HCT116 (cell line): Measurements from ENCODE around the gene MMP24. TPM values are rescaled to one million over a fixed set of nuclear protein-coding genes. Genes with fewer than 3 reads are reported as not detected.
"Not testable (repeated sequence)": the region's sequence is repeated elsewhere in the genome, so short reads cannot be mapped to it uniquely, and the experiment has no call there.

Source experiments
- ATAC-seq: fragments of 200-7000 bp; cut with Tn5 transposase; 2 replicates; pipeline ENCODE4 v1.9.1; 2020; ENCODE audit warnings: mild to moderate bottlenecking, moderate library complexity
- BruUV-seq: library from RNA; stranded (reverse); fragments of 400-500 nt; replicated peaks from 2 replicates; lab custom pipeline; 2021; lab: Mats Ljungman, UMichigan
- CTCF ChIA-PET: fragments of 300-600 bp; sonication (Branson Sonifier 250); formaldehyde crosslinking; loops from one replicate; lab custom pipeline; 2021; ENCODE audit warnings: antibody characterized with exemption; lab: Charles Lee
- POLR2A ChIA-PET: fragments of 300-600, 350-600 bp; sonication (Branson Sonifier 250); formaldehyde crosslinking; loops from one replicate; lab custom pipeline; 2021; ENCODE audit warnings: antibody characterized with exemption; lab: Charles Lee
- RAD21 ChIA-PET, 2 experiments: fragments of 300-600 bp; sonication (Branson Sonifier 250); formaldehyde crosslinking; loops; one replicate each; lab custom pipeline; 2023; ENCODE audit warnings: low total read pairs in 2 of 2; ENCODE audit not compliant: uncharacterized antibody in 2 of 2, unreplicated experiment in 2 of 2, low non-redundant PET in 1 of 2; lab: Charles Lee
- DNase-seq: peaks from one replicate; pipeline ENCODE4 v3.0.0-alpha.2; 2010; ENCODE audit warnings: low read depth, low spot score
- H2AFZ ChIP-seq: fragments of 200-600 bp; shearing (Covaris generic), sonication (generic); 2 replicates; pipeline ENCODE4 v1.6.1; 2017; ENCODE audit warnings: low read depth, mixed run types, mixed read lengths, antibody characterized with exemption, low read length; ENCODE audit not compliant: poor library complexity, severe bottlenecking
- H3K27ac ChIP-seq: 2 replicates; pipeline ENCODE4 v1.5.1; 2012; ENCODE audit warnings: low read depth, low read length
- H3K27me3 ChIP-seq: fragments of 200-600 bp; sonication (generic); 2 replicates; pipeline ENCODE4 v1.6.1; 2016; ENCODE audit warnings: mixed run types, low read length, mixed read lengths; ENCODE audit not compliant: insufficient read depth
- H3K36me3 ChIP-seq, 2 experiments: fragments of 200-500 bp in 1 of 2; fragments of 200-600 bp in 1 of 2; sonication (Bioruptor generic) in 1 of 2; sonication (generic) in 1 of 2; 2 replicates each; pipeline versions ENCODE4 v1.5.1 to v1.6.1; 2014 to 2016; ENCODE audit warnings: low read length in 2 of 2, inconsistent platforms in 1 of 2, mixed read lengths in 1 of 2, mixed run types in 1 of 2; ENCODE audit not compliant: insufficient read depth in 2 of 2, control insufficient read depth in 1 of 2
- H3K4me1 ChIP-seq, 2 experiments: fragments of 200-600 bp in 1 of 2; sonication (generic) in 1 of 2; 2 replicates each; pipeline versions ENCODE4 v1.5.1 to v1.6.1; 2012 to 2017; ENCODE audit warnings: low read length in 2 of 2, inconsistent platforms in 1 of 2, mild to moderate bottlenecking in 1 of 2, mixed read lengths in 1 of 2, mixed run types in 1 of 2, moderate library complexity in 1 of 2; ENCODE audit not compliant: insufficient read depth in 2 of 2, control insufficient read depth in 1 of 2
- H3K4me2 ChIP-seq: fragments of 200-600 bp; sonication (generic); 2 replicates; pipeline ENCODE4 v1.6.1; 2017; ENCODE audit warnings: mixed run types, low read length, mixed read lengths
- H3K4me3 ChIP-seq, 2 experiments: fragments of 200-600 bp in 1 of 2; sonication (generic) in 1 of 2; replicated peaks in 1 of 2; 2 replicates each; pipeline ENCODE4 v1.5.1; 2011 to 2016; ENCODE audit warnings: low read length in 2 of 2, control low read depth in 1 of 2, low read depth in 1 of 2, mild to moderate bottlenecking in 1 of 2, mixed read lengths in 1 of 2, mixed run types in 1 of 2
- H3K79me2 ChIP-seq: fragments of 200-600 bp; sonication (generic); 2 replicates; pipeline ENCODE4 v1.6.1; 2017; ENCODE audit warnings: mild to moderate bottlenecking, mixed run types, low read length, moderate library complexity, mixed read lengths; ENCODE audit not compliant: insufficient read depth
- H3K9ac ChIP-seq: fragments of 200-600 bp; sonication (generic); 2 replicates; pipeline ENCODE4 v1.6.1; 2016; ENCODE audit warnings: low read length, mixed read lengths
- H3K9me2 ChIP-seq: fragments of 200-600 bp; sonication (generic), shearing (Covaris generic); 2 replicates; pipeline ENCODE4 v1.6.1; 2017; ENCODE audit warnings: mixed run types, mild to moderate bottlenecking, moderate library complexity; ENCODE audit not compliant: insufficient read depth
- H3K9me3 ChIP-seq, 2 experiments: fragments of 200-500 bp in 1 of 2; fragments of 200-600 bp in 1 of 2; sonication (Bioruptor generic) in 1 of 2; sonication (generic) in 1 of 2; 2 replicates each; pipeline ENCODE4 v1.6.1; 2014 to 2017; ENCODE audit warnings: low read length in 2 of 2, mixed read lengths in 2 of 2, inconsistent platforms in 1 of 2, low read depth in 1 of 2, mild to moderate bottlenecking in 1 of 2, mixed run types in 1 of 2, moderate library complexity in 1 of 2; ENCODE audit not compliant: control insufficient read depth in 1 of 2, insufficient read depth in 1 of 2
- H4K20me1 ChIP-seq: fragments of 200-600 bp; sonication (generic), shearing (Covaris generic); 2 replicates; pipeline ENCODE4 v1.6.1; 2017; ENCODE audit warnings: mixed run types, mild to moderate bottlenecking, moderate library complexity; ENCODE audit not compliant: insufficient read depth
- CBX3 ChIP-seq: IDR thresholded peaks from 2 replicates; pipeline ENCODE4 v1.6.1; 2012; ENCODE audit warnings: low read depth
- CEBPB ChIP-seq: IDR thresholded peaks from 2 replicates; pipeline ENCODE4 v1.6.1; 2012; ENCODE audit warnings: low read depth
- CTCF ChIP-seq, 3 experiments: fragments of 200-600 bp in 1 of 3; sonication (generic) in 1 of 3; IDR thresholded peaks in 2 of 3; conservative IDR thresholded peaks in 1 of 3; 2 replicates each; pipeline ENCODE4 v1.5.1; 2012 to 2017; ENCODE audit warnings: low read depth in 2 of 3, low read length in 2 of 3, antibody characterized with exemption in 1 of 3, borderline replicate concordance in 1 of 3, control low read depth in 1 of 3, mild to moderate bottlenecking in 1 of 3, mixed read lengths in 1 of 3, mixed run types in 1 of 3, moderate library complexity in 1 of 3; ENCODE audit not compliant: insufficient read depth in 1 of 3
- ELF1 ChIP-seq: IDR thresholded peaks from 2 replicates; pipeline ENCODE4 v1.6.1; 2012; ENCODE audit warnings: low read depth, borderline replicate concordance
- MAX ChIP-seq: IDR thresholded peaks from 2 replicates; pipeline ENCODE4 v1.6.1; 2012
- RAD21 ChIP-seq: IDR thresholded peaks from 2 replicates; pipeline ENCODE4 v1.6.1; 2012; ENCODE audit warnings: low read depth, mild to moderate bottlenecking
- SP1 ChIP-seq: IDR thresholded peaks from 2 replicates; pipeline ENCODE4 v1.6.1; 2012; ENCODE audit warnings: low read depth
- SRF ChIP-seq: IDR thresholded peaks from 2 replicates; pipeline ENCODE4 v1.6.1; 2012; ENCODE audit warnings: low read depth
- YY1 ChIP-seq: IDR thresholded peaks from 2 replicates; pipeline ENCODE4 v1.6.1; 2011; ENCODE audit warnings: low read length, low read depth, moderate library complexity, mild to moderate bottlenecking; ENCODE audit not compliant: insufficient replicate concordance; ENCODE audit errors: extremely low read depth
- intact Hi-C: fragments of 100-400 bp; cut with micrococcal nuclease; formaldehyde crosslinking; loops from 2 replicates; pipeline ENCODE4 v1.10.0; 2022
- total RNA-seq: library from RNA; stranded (reverse); gene quantifications from one replicate; pipeline ENCODE4 v1.2.1, GENCODE V29; 2021; ENCODE audit not compliant: unreplicated experiment

The MMP24 gene
- total RNA-seq, 1 experiment from 2014 or later = not detected

- no peak for TF ChIP-seq CTCF (IDR thresholded peaks at IDR 0.05 in 2 of 3, conservative IDR thresholded peaks at IDR 0.05 in 1 of 3; ENCODE audit: borderline replicate concordance in 1 of 3, insufficient read depth in 1 of 3, low read depth in 2 of 3, low read length in 2 of 3)
These were observed 38.8 kb upstream of the MMP24 start (continued) for GRCh38 chr20:35187584-35188190.

GRCh38 chr20:35189223-35189622 is 37.3 kb upstream of the MMP24 start:
- ATAC-seq, DNase-seq, intact Hi-C loops, H3K4me1 ChIP-seq, H3K9me3 ChIP-seq, RAD21 ChIA-PET, BruUV-seq, H3K9ac ChIP-seq, CTCF ChIA-PET, H3K4me2 ChIP-seq, H3K36me3 ChIP-seq, H4K20me1 ChIP-seq, H3K4me3 ChIP-seq, H2AFZ ChIP-seq, H3K27ac ChIP-seq, H3K27me3 ChIP-seq, POLR2A ChIA-PET, H3K9me2 ChIP-seq, H3K79me2 ChIP-seq: not testable (repeated sequence)

GRCh38 chr20:35190556-35190955 is 35.9 kb upstream of the MMP24 start:
- CTCF ChIA-PET = no interaction called here
- Histone ChIP-seq H3K4me3 (no peak overlapping the region), H3K27ac (no peak overlapping the region), H2AFZ (no peak overlapping the region), H3K9ac (no peak overlapping the region), H4K20me1 (no peaks in the 10 kb centered on the region), H3K27me3 (no peaks in the 10 kb centered on the region), H3K4me2 (no peak overlapping the region)
- POLR2A ChIA-PET = no interaction called here
- BruUV-seq = no TSS peak
- ATAC-seq = no peak
- intact Hi-C loops = no loop called here
- no peak for DNase-seq
- TF ChIP-seq RAD21 (no peak), CBX3 (no peak), SRF (no peak), CEBPB (no peak), SP1 (no peak), MAX (no peak), ELF1 (no peak), YY1 (no peak)
- TF ChIP-seq, all 23 proteins: peak for 0
- Histone ChIP-seq H3K9me3 (no peaks in the 10 kb centered on the region), H3K9me2 (no peaks in the 10 kb centered on the region), H3K36me3 (no peaks in the 10 kb centered on the region), H3K79me2 (no peaks in the 10 kb centered on the region), H3K4me1 (no peaks in the 10 kb centered on the region)
- RAD21 ChIA-PET = no interaction called here
